ENCODE results near the gene PIK3C2G.
"Not testable (repeated sequence)": the region's sequence is repeated elsewhere in the genome, so short reads cannot be mapped to it uniquely, and the experiment has no call there.

The PIK3C2G gene, protein sequence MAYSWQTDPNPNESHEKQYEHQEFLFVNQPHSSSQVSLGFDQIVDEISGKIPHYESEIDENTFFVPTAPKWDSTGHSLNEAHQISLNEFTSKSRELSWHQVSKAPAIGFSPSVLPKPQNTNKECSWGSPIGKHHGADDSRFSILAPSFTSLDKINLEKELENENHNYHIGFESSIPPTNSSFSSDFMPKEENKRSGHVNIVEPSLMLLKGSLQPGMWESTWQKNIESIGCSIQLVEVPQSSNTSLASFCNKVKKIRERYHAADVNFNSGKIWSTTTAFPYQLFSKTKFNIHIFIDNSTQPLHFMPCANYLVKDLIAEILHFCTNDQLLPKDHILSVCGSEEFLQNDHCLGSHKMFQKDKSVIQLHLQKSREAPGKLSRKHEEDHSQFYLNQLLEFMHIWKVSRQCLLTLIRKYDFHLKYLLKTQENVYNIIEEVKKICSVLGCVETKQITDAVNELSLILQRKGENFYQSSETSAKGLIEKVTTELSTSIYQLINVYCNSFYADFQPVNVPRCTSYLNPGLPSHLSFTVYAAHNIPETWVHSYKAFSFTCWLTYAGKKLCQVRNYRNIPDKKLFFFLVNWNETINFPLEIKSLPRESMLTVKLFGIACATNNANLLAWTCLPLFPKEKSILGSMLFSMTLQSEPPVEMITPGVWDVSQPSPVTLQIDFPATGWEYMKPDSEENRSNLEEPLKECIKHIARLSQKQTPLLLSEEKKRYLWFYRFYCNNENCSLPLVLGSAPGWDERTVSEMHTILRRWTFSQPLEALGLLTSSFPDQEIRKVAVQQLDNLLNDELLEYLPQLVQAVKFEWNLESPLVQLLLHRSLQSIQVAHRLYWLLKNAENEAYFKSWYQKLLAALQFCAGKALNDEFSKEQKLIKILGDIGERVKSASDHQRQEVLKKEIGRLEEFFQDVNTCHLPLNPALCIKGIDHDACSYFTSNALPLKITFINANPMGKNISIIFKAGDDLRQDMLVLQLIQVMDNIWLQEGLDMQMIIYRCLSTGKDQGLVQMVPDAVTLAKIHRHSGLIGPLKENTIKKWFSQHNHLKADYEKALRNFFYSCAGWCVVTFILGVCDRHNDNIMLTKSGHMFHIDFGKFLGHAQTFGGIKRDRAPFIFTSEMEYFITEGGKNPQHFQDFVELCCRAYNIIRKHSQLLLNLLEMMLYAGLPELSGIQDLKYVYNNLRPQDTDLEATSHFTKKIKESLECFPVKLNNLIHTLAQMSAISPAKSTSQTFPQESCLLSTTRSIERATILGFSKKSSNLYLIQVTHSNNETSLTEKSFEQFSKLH (N-terminal part only)

DNA sequence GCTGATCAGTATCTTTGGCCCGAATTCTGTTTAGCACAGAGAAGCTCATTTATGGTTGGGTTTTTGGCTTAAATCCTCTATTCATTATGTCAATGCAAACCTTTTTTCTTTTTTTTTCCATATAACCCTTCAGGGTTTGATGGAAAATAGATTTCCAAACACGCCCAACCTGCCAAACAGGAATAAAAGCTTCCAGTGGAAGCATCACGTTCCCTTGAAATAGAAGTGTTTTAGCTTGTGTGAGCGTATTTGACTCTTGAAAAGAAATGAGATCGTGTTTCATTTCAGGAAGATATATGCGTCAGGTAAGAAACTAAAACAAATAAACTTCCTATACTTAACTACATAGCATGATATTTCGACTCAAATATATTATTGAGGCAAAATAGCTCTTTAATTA, at the start of gene PIK3C2G:
Gene PIK3C2G, plus strand, starts transcription at position 246 of the 400 bp plus-strand sequence. CDS start 20,564 bp downstream, outside the sequence.
- no peak for DNase-seq (ENCODE audit: low read depth)

DNA sequence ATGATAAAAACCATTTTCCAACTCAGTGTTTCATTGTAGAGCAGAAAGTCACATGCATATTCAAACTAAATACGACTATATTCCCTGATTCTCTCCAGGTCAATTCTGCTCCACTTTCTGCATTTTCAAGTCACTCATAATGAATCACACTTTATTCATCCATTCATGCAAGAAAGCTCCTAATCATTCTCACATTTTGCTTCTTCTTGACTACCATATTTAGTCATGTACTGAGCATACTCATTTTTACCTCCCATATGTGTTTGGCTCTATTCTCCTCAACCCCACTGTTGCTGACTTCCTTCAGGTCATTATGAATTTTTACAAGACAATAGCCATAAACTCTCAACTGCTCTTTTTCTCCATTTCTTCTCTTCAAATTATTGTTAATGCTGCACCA, 43.4 kb upstream of the PIK3C2G start:
- DNase-seq (ENCODE audit: low read depth), result no peak

DNA sequence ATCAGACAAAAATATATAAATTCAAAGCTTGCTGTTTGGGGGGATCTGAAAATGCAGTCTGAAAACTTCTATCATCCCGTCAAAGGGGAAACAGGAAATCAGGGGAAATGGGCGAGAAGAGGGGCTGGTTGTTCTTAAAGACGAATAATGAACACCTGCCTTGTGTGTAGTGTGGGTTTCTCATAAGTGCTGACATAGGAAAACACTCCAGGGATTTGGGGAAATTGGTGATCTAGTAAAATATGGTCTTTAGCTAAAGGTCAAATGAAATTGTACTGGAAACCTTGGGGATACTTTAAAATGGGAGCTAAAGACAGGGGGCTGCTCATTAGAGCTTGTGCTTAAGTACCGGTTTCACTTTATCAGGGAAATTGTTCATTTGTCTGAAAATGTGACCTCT, 39.6 kb upstream of the PIK3C2G start:
- no peak for DNase-seq (ENCODE audit: low read depth)

DNA sequence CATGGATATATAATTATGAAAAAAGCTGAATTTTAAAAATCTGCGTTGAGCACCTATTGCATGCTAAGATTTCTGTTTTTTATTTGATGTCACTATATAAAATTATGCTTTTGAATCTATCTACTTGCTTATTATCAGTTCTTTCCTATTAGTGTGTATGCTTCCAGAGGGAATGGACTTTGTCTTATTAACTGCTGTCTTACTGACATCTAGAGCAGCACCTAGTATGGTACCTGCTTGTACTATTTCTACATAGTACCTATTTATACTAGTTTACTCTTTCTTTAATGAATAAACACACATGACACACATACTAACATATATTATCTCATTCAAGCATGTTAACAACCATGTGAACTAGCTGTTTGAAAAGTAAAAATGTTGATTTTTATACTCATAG, 38.6 kb upstream of the PIK3C2G start:
- DNase-seq (ENCODE audit: low read depth), result no peak

- peak; percentile 24 for DNase-seq (ENCODE audit: low read depth)
Measured at GRCh38 chr12:18224745-18225144, 36.6 kb upstream of the PIK3C2G start.

DNA sequence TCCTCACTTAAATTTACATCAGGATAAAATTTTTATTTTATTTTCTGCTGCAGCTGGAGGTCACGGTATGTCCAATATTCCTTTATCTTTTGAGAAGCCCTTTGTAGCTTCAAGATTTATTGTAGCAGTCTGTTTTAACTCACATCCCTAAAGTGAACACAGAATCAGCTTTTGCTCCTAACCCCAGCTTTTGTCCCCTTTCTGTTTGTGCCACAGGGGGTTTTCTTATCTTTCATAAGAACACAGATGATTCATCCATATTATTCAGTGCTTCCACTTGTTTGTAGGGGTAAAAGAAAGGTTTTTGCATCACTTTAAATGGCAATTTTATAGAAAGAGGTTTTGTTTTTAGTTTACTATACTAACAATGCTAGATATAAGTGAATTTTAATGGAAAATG, 21.8 kb upstream of the PIK3C2G start:
- no peak for DNase-seq (ENCODE audit: low read depth)

GRCh38 chr12:18242380-18243089, 18.8 kb upstream of the PIK3C2G start:
- no peak for DNase-seq (ENCODE audit: low read depth)

- DNase-seq (ENCODE audit: low read depth), result no peak
Measured at GRCh38 chr12:18243238-18243637, 18.1 kb upstream of the PIK3C2G start.

DNA sequence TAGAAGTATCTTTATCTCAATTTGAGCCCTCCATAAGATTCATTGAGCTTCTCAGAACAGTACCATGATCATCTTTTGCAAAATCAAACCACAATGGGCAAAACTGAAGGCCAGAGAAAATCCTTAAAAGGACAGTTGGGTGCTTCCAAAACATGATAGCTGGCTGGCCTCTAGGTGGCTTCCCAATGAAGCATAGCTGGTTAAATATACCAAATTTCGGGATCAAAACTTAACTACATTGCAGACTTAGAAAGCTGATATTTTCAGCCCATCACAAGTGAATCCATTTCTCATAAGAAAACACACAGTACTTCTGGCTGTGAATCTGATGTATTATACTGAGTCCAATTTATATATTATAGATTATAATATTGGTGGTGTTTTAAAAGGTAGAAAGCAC, 15.3 kb upstream of the PIK3C2G start:
- no peak for DNase-seq (ENCODE audit: low read depth)

GRCh38 chr12:18250313-18250916, 10.9 kb upstream of the PIK3C2G start:
- peak; percentile 59 for DNase-seq (ENCODE audit: low read depth)

- DNase-seq (ENCODE audit: low read depth), result no peak
Measured at GRCh38 chr12:18254081-18254480, 7.2 kb upstream of the PIK3C2G start.

- not testable (repeated sequence) for DNase-seq (ENCODE audit: low read depth)
Measured at GRCh38 chr12:18255004-18255403, 6.3 kb upstream of the PIK3C2G start.

DNA sequence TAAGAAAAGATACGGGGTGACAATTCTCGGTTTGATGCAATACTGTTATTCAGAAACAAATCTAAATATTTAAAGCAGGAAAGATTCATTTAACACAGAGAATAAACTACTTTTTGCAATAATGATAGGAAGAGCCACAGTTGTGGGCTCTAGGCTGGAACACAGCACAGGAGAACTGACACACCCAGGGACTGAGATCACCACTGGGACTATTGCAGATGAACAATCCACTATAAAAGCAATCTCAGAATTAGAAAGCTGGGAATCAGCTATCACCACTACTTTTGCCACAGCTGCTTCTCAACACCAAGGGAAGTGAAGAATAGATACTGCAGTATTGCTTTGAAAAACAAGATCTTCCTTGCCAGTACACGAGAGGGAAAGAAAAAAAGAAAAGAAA, 4.1 kb upstream of the PIK3C2G start:
- DNase-seq (ENCODE audit: low read depth), result no peak

DNA sequence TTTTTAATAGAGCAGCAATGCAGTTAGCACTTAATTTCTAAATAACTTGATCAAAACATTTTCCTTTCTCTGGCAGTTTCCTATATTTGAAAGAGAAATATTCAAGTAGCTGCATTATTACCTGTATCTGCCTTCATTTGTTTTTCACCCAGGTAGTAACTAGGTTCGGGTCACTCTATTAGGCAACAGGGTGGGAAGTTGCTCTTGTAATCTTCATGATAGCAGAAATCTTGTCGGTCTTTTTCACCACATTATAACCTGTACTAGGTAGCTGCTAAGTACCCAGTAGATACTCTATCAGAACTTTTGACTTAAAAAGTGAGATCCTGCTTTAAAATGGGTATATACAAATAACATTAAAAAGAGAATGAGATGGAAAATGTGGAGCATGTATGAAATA, 2.4 kb upstream of the PIK3C2G start:
- DNase-seq (ENCODE audit: low read depth), result no peak

DNA sequence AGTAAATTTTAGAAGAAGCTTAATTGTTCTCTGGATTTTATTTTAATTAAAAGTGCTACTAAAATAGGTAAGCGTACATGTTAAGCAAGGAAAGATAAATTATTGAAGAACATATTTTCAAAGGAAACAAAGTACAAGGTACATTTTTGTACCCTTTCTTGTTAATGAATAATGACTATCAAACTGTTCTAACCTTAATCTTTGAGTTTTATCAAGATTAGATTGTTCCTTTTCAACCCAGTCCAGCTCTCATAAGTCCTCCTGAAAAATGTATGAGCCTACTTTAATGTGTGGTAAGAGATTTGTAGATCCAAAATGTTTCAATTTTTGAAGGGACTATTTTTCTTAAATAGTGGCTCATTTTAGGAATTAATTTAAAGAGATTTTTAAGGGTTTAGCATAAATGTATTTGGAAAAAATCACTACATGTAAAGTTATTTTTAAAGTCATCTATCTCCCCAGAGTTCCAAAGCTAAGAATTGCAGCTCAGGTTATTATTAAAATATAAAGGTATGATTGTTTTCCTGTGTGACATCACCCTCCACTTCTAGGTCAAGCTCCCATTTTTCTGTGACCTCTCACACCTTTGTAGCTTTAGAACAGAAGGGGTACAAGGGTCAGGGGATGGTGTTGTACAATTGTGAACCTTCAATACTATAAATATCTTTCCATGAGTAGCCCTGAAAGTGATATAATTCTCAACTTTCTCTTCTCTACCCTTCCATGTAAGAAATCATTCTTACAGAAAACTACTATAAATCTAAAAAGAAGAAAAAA, 1.2 kb upstream of the PIK3C2G start:
- no peak for DNase-seq (ENCODE audit: low read depth)

DNA sequence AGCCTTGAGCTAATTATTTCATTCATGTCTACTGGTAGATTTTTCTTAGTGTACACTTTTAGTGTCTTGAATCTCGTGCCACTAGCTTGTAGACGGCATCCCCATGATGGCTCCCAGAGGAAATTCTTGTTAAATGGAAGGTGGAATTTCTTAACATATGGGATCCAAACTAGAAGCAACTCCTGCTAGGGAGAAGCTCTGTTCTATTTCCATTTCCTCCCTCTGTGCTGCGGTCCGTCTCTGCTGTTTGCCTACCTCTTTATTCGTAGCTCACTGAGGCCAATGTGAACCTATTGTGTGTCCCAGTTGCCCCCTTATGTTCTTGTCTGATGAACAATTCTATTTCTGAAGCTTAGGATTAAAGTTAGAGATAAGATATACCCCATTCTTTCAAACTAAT, 588 bp downstream of the PIK3C2G start:
- DNase-seq (ENCODE audit: low read depth), result no peak

- no peak for DNase-seq (ENCODE audit: low read depth)
Measured at GRCh38 chr12:18262514-18262913, 1.2 kb downstream of the PIK3C2G start.

- no peak for DNase-seq (ENCODE audit: low read depth)
Measured at GRCh38 chr12:18264581-18265075, 3.3 kb downstream of the PIK3C2G start.

DNA sequence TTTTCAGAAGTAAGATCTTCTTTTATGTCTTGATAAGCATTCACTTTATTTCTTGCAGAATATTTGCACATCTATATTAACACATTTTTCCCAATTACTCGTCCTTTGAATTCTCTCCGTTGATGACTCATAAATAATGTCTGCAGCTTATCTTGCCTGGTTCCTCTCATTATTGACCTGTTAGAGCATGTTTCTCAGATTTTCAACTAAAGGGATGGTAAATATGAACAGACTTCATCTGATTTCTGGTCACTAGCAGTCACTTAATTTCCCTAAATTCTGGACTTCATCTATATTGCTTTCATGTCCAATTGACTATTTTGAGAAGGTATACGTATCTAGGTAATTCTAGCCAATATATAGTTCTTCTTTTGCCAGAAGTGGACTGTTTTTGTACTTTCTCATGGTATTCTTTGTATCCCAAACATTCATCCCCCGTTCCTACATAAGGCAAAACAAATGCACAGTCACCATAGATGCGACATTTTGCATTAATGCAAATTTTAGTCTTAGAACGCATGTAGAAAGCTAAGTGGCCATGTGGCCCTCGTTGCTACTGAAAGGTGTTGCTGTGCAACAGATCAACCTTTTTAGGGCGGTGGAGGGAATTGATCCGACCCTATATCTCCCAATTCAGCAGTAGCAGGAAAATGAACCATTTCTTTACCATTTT, 6.2 kb downstream of the PIK3C2G start:
- no peak for DNase-seq (ENCODE audit: low read depth)
